GM18867 (cell line): Measurements from ENCODE around the gene RCAN2.

ENCODE experiments used
- ATAC-seq: cut with Tn5 transposase; IDR thresholded peaks from one replicate; pipeline ENCODE4 v1.9.1; 2021; ENCODE audit warnings: mild to moderate bottlenecking, moderate library complexity; ENCODE audit not compliant: unreplicated experiment

Gene RCAN2

GRCh38 chr6:46491201-46491627, at the start of gene RCAN2:
Gene RCAN2 (minus strand): TSS chr6:46491449.
- peak; percentile 72 for ATAC-seq

DNA sequence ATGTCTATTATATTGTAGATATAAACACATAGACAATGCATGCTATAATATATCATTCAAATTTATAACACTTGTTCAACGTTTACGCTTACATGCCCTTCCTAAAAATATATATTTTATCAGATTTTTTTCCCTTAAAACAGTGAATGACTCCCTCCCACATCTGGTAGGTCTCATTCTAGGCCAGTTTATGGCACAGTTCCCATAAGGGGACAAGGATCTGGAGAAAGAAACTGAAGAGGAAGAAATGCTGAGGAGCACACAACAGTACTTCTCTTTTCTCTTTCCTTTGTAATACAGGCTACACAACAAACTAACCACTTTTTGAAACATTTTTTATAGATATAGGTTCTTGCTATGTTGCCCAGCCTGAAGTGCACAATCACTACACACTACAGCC, 48.6 kb upstream of the RCAN2 start:
- ATAC-seq, result no peak

DNA sequence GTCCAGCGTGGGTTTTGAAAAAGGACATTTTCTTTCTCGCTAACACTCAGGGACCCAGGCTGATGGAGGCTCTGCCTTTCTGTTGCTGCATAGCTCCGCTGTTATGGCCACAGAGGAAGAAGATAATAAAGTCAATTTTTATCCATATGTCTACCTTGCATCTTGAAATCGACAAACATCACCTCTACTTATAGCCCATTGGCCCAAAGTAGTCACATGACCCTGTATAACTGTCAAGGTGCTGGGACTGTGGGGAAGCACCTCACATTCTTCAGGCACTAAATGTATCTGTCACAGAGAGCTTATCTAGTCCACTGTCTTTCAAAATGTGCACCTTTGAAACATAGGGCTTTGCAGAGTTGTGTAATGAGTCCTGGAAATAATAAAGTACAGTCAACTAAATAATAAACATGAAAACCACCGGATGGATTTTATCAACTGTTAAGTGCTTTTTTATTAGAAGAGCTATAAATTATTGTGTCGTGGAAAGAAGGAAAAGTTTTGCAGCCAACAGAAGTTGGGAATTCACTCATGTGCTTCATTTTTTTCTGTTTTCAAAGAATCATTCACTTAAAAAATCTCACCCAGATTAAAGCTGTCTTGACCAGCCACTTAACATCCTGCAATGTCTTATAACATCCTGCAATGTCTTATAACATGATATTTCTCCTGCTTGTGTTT, 47.7 kb upstream of the RCAN2 start:
- ATAC-seq, result no peak

DNA sequence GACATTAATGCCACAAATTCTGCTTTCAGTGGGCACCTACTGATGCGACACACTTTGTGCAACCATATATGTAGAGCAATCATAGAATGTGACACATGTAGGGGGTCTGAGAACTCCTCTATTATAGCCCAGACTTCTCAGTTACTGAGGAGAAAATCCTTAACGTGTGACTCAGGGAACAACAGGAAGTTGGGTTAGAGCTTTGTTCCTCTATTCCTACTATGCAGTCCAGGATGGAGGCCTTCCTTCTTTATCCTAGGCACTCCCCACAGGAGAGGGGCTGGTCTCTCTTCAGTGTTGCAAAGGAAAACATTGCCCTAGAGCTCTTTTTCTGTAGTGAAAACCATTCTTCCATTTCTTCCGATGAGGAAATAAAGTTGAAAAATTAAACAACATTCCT, 39.6 kb upstream of the RCAN2 start:
- ATAC-seq, result no peak

GRCh38 chr6:46528961-46529750, 37.9 kb upstream of the RCAN2 start:
- no peak for ATAC-seq

- no peak for ATAC-seq
Measured at GRCh38 chr6:46526607-46527006, 35.4 kb upstream of the RCAN2 start.

GRCh38 chr6:46525583-46525982, 34.3 kb upstream of the RCAN2 start:
- ATAC-seq, result no peak

GRCh38 chr6:46521464-46521971, 30.3 kb upstream of the RCAN2 start:
- no peak for ATAC-seq

DNA sequence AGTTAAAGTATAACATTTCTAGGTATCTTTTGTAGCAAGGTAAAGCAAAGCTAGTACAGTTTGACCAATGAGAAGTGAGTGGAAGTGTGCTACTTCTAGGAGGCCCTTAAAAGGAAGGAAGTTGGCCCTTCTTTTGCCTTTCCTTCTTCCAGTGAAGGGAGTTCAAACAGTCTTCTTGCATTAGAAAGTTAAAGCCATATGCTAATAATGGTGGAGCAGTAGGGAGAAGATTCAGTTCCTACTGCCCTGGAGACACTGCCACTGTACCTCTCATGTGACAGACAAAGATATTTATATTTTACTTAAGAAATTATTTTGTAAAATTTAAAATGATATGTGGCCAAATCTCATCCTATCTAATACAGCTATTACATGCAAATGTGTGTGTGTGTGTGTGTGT, 26.0 kb upstream of the RCAN2 start:
- ATAC-seq, result no peak

- ATAC-seq, result no peak
Measured at GRCh38 chr6:46513533-46513932, 22.3 kb upstream of the RCAN2 start.

- ATAC-seq, result no peak
Measured at GRCh38 chr6:46511320-46511719, 20.1 kb upstream of the RCAN2 start.

- no peak for ATAC-seq
Measured at GRCh38 chr6:46510651-46511050, 19.4 kb upstream of the RCAN2 start.

DNA sequence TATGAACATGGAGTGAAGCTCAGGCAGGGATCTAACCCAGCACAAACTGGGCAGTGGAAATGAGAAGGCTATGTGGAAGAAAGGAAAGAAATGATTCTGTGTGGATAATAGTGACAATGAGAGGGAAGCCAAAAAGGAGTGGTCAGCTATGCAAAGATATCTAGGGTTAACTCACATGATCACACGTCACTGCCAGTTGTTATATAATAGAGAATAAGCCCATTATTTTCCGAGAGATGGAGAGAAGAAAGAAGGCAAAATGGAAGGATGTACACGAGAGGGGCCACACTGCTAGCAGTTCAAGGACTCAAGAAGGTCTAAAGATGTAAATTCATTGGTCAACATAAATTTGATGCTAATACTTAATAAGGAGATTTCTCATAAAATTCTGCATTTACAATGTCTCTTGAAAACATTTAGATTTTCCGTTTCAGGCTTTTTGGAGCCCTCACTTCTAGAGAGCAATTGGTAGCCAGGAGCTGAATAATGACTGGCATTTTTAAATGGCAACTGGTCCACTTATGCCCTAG, 18.8 kb upstream of the RCAN2 start:
- no peak for ATAC-seq

DNA sequence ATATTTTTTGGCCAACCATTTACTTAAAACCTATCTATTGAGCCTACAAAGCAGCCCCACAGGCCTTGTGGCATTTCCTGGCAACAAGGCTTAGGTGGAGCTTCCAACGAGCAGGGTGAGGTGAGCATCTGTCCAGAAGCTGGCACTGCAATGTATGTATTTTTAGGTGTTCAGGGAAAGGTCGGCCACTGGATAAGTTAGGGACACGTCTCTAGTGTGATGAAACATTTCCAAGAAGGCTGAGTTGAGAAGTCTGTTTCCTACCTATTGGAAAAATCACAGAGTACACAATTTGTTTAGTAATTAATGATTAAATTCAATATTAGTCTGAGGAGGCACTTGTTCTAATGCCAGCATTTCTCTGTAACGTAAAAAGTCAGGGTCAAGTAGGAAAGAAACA, 17.8 kb upstream of the RCAN2 start:
- no peak for ATAC-seq

- ATAC-seq, result no peak
Measured at GRCh38 chr6:46507426-46507825, 16.2 kb upstream of the RCAN2 start.

DNA sequence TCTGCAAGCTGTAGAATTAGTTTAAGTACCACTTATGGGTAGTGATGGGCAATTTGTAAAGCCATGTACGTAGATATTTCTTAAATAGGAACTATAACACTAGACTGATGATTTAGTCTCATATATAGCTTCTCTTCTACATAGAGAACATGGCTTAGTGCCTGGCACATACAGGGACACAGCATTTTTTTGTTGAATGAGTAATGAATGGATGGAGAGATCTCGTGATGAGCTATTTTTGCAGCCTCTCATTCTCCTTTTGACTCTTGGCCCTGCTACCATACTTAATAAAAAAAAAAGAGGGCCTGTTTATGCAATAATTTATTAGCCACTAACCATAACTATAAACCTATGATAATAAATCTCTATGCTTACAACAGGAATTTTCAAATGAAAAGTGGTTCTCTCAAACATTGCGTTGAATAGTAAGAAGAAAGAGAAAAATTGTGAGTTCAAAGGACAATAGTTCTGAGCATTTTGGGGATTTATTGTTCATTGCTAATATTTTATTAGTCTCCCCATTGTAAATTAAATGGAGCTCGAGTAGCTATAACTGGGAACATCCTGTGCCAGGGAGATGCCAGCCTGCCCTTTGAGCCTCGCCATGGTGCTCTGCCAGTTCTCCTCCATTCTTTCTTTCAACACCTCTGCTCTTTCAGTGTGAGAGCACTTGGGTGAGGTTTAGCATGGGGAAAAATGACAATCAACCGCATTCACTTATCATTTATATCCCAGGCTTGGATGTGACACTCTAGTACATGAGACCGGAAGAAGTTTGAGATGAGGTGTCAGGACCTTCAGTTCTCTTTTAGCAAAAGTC, 14.7 kb upstream of the RCAN2 start:
- no peak for ATAC-seq

DNA sequence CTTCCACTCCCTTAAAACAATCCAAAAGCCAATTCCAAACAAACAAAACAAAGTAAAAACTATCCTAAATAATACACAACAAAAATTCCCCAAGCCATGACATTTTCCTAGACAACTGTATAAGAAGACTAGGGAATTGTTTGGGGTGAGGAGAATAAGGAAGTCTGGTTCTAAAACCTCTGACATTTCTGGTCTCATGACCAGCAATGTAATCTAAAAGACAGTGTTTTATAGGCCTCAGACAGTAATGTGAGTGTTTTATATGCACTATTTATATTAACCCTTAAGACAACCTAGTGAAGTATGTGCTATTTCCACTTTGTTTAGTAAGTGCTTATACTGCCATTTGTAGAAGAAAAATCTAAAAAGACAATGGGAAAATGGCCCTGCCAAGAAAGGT, 13.0 kb upstream of the RCAN2 start:
- no peak for ATAC-seq

DNA sequence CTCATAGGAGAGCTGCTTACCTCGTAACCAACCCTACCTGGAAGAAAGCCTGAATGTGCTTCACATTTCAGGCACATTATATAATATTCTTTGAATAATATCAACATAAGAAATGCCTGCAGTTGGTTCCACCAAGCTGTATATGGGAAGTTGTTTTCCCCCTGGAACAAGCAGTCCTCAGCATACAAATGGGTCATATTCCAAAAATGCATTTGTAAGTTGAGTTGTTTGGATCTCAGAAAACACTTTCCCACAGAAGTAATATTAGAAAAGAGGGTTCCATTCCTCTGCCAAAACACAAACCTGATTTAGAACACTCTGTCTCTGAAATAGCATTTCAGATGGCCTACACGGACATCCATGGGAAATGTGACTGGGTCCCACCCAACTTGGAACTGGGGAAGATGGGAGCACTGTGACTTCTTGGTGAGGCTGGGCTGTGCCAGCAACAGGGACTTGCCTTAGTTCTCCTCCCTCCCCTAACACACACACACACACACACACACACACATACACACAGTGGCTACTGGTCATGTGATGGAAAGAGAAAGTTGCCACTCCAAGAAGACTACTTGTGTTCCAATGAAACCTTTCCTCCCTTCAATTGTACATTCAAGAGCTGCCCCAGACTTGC, 11.4 kb upstream of the RCAN2 start:
- no peak for ATAC-seq

DNA sequence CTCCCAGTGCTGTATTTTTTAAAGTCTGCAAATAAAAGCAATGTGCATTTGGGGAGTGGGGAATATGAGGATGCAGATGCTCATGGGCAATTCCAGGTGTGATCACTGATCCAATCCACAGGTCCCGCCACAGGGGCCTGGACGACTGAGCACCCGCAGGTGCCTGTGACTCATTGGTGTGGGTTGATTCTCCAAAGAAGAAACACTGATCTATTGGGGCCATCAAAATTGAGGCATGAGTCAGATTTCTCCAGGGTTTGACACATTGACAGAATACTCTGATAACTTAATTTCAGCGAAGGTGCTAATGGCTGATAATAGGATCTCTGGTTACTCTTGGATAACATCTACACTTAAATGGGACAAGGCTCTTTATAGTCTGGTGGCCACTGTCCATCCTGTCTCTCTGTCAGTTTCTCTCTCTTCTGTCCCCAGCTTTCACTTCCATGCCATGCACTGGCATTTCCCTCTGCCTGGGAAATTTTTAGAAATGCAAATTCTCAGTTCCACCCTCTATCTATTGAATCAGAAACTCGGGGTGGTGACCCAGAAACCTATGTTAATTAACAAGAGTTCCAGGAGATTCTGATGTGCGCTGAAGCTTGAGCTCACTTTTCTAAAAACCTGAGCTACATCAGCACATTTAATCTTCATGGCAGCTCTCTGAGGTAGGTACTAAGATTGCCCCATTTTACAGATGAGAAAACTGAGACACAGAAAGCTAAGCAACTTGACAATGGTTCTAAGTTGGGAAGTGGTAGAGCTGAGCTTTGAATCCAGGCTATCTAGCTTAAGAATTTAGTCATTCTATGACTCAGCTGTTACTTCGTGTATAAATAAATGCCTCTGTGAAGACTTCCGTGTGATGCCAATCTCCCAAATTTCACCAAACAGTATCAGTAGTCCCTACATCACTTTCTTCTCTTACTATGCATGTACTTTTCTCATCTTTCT, 10.2 kb upstream of the RCAN2 start:
- ATAC-seq, result no peak

GRCh38 chr6:46500382-46500781, 9.1 kb upstream of the RCAN2 start:
- no peak for ATAC-seq
